Left lung (tissue), 14 donors: Measurements from ENCODE around the gene TMEM60. TPM values are rescaled to one million over a fixed set of nuclear protein-coding genes. Genes with fewer than 3 reads are reported as not detected.

ENCODE experiments used
- ATAC-seq: fragments of 200-7000 bp; cut with Tn5 transposase; one replicate; pipeline ENCODE4 v1.9.1; 2020; ENCODE audit warnings: moderate library complexity
- DNase-seq, 4 donors: peaks; one replicate each; pipeline ENCODE4 v3.0.0-alpha.2; 2013 to 2020
- H3K27ac ChIP-seq, 2 donors: fragments of 200-600 bp; sonication (generic) in 1 of 2; one replicate each; pipeline versions ENCODE4 v1.5.0 to v1.8.0; 2020 to 2021
- H3K27me3 ChIP-seq, 2 donors: fragments of 200-600 bp; sonication (generic) in 1 of 2; one replicate each; pipeline versions ENCODE4 v1.5.0 to v1.8.0; 2020 to 2021
- H3K36me3 ChIP-seq, 2 donors: fragments of 200-600 bp; sonication (generic) in 1 of 2; one replicate each; pipeline versions ENCODE4 v1.5.0 to v1.8.0; 2020 to 2021
- H3K4me1 ChIP-seq, 2 donors: fragments of 200-600 bp; one replicate each; pipeline ENCODE4 v1.8.0; 2021
- H3K4me3 ChIP-seq, 2 donors: fragments of 200-600 bp; sonication (generic) in 1 of 2; one replicate each; pipeline versions ENCODE4 v1.5.0 to v1.8.0; 2020 to 2021; ENCODE audit warnings: mild to moderate bottlenecking in 1 of 2
- H3K9me3 ChIP-seq, 2 donors: fragments of 200-600 bp; sonication (generic) in 1 of 2; one replicate each; pipeline versions ENCODE4 v1.5.0 to v1.8.0; 2020 to 2021
- intact Hi-C, 2 donors: fragments of 100-400 bp; cut with DNase I; formaldehyde crosslinking; loops; one replicate each; pipeline versions ENCODE4 v1.11.2 to v1.14.2; 2022
- long read RNA-seq, 12 donors: library from polyadenylated mRNA in 2 of 12; unstranded in 2 of 12; transcript quantifications; one replicate each; pipeline ENCODE4 v2.0.0 and lab custom pipeline, GENCODE V29; 2019 to 2026
- polyA plus RNA-seq, 6 donors: library from polyadenylated mRNA; unstranded; fragments of 120-200 nt; gene quantifications; one replicate each; pipeline ENCODE4 v1.2.1, GENCODE V29; 2013; ENCODE audit not compliant: insufficient read length in 6 of 6
- total RNA-seq, 2 donors: library from RNA; stranded (reverse); fragmentation: NEBNext Ultra II Directional; extraction: Animal tissue kit (Norgen Biotek cat#: 25700); gene quantifications; one replicate each; pipeline ENCODE4 v1.2.1, GENCODE V29; 2021
- TF ChIP-seq, protein P1 (sequence below), 2 donors: fragments of 200-600 bp; sonication (generic) in 1 of 2; IDR thresholded peaks; one replicate each; pipeline versions ENCODE4 v1.5.0 to v1.8.0; 2021; ENCODE audit warnings: antibody characterized with exemption in 2 of 2
- donor health status: DM: no; HTN: yes; CAD: no.
- donor health status: DM: no; HTN: no; CAD: no.

Gene TMEM60, protein sequence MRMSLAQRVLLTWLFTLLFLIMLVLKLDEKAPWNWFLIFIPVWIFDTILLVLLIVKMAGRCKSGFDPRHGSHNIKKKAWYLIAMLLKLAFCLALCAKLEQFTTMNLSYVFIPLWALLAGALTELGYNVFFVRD
- 10 to 100 TPM; 21.1 to 22.1 TPM for total RNA-seq
- 10 to 100 TPM; 20.2 to 22.8 (median 20.9) TPM for polyA plus RNA-seq
- long read RNA-seq, donor 1, transcript TMEM60-201 (2 exons, 1,023 nt): major isoform, 31 of 47 reads
- long read RNA-seq, donor 1, partial matches to known transcripts: 11 of 47 reads
- long read RNA-seq, donor 1, other reads (novel, unspliced or antisense): 5 of 47 reads
- long read RNA-seq, donor 2, transcript TMEM60-201 (2 exons, 1,023 nt): major isoform, 32 of 32 reads
- long read RNA-seq, donor 2, partial matches to known transcripts: 0 of 32 reads
- long read RNA-seq, donor 2, other reads (novel, unspliced or antisense): 0 of 32 reads
- long read RNA-seq, donor 3, transcript TMEM60-201 (2 exons, 1,023 nt): major isoform, 22 of 22 reads
- long read RNA-seq, donor 3, partial matches to known transcripts: 0 of 22 reads
- long read RNA-seq, donor 3, other reads (novel, unspliced or antisense): 0 of 22 reads
- long read RNA-seq, donor 4, transcript TMEM60-201 (2 exons, 1,023 nt): major isoform, 18 of 18 reads
- long read RNA-seq, donor 4, partial matches to known transcripts: 0 of 18 reads
- long read RNA-seq, donor 4, other reads (novel, unspliced or antisense): 0 of 18 reads
- long read RNA-seq, donor 5, transcript TMEM60-201 (2 exons, 1,023 nt): major isoform, 19 of 19 reads
- long read RNA-seq, donor 5, partial matches to known transcripts: 0 of 19 reads
- long read RNA-seq, donor 5, other reads (novel, unspliced or antisense): 0 of 19 reads
- long read RNA-seq, donor 6, transcript TMEM60-201 (2 exons, 1,023 nt): major isoform, 24 of 118 reads
- long read RNA-seq, donor 6, partial matches to known transcripts: 94 of 118 reads
- long read RNA-seq, donor 6, other reads (novel, unspliced or antisense): 0 of 118 reads
- long read RNA-seq, donor 7, transcript TMEM60-201 (2 exons, 1,023 nt): major isoform, 14 of 14 reads
- long read RNA-seq, donor 7, partial matches to known transcripts: 0 of 14 reads
- long read RNA-seq, donor 7, other reads (novel, unspliced or antisense): 0 of 14 reads
- long read RNA-seq, donor 8, transcript TMEM60-201 (2 exons, 1,023 nt): major isoform, 20 of 20 reads
- long read RNA-seq, donor 8, partial matches to known transcripts: 0 of 20 reads
- long read RNA-seq, donor 8, other reads (novel, unspliced or antisense): 0 of 20 reads
- long read RNA-seq, donor 9: 0 reads
- long read RNA-seq, donor 10, transcript TMEM60-201 (2 exons, 1,023 nt): major isoform, 30 of 32 reads
- long read RNA-seq, donor 10, partial matches to known transcripts: 0 of 32 reads
- long read RNA-seq, donor 10, other reads (novel, unspliced or antisense): 2 of 32 reads
- long read RNA-seq, donor 11, transcript TMEM60-201 (2 exons, 1,023 nt): major isoform, 28 of 78 reads
- long read RNA-seq, donor 11, partial matches to known transcripts: 50 of 78 reads
- long read RNA-seq, donor 11, other reads (novel, unspliced or antisense): 0 of 78 reads
- long read RNA-seq, donor 12, transcript TMEM60-201 (2 exons, 1,023 nt): major isoform, 15 of 36 reads
- long read RNA-seq, donor 12, partial matches to known transcripts: 21 of 36 reads
- long read RNA-seq, donor 12, other reads (novel, unspliced or antisense): 0 of 36 reads

DNA sequence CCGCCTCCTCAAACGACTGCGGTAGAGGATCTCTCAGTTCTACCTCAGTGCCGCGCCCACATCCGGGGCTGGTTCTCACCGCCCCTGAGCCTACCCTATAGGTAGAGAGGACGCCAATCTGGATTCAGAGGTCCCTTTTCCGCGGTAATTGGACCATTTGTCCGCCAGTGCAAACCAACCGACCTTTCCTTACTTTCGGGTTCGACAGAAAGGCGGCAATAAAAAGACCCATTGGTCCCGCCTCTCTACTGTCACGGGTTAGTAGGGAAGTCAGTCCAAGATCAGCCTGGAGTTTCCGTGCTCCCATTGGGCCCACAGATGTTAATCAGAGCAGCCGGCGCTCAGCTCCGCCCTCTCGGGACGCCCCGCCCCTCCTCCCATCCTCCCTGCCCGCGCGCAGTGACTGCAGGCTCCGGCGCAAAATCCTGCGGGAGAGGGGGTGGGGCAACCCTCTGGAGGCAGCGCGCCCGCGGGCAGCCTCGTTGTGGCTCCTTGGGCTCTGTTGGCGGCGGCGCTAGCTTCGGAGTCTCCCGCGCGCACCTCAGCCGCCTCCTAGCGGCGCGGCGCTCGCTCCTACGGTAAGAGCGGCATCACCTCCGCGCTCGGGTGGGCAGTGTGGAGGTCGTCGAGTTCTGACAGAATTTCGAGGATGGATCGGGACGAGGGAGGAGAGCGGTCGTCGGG, at the start of gene TMEM60, which contains the start of gene PHTF2:
Gene TMEM60 (minus strand): TSS at position 41 of the 684 bp plus-strand sequence. CDS start 4,061 bp downstream, outside the sequence.
Gene PHTF2 (plus strand): TSS at position 380 of the 684 bp plus-strand sequence.
- Histone ChIP-seq H3K27ac (peak within 1 kb of the TSS; percentile 89 to 93), H3K36me3 (peaks cover 0 to 6% of the 10 kb centered on the region in 2 donors), H3K9me3 (no peaks in the 10 kb centered on the region), H3K4me3 (peak within 1 kb of the TSS; percentile 86 to 98), H3K4me1 (peaks cover 14 to 54% of the 10 kb centered on the region in 2 donors), H3K27me3 (no peaks in the 10 kb centered on the region)
- TF ChIP-seq, protein P1, sequence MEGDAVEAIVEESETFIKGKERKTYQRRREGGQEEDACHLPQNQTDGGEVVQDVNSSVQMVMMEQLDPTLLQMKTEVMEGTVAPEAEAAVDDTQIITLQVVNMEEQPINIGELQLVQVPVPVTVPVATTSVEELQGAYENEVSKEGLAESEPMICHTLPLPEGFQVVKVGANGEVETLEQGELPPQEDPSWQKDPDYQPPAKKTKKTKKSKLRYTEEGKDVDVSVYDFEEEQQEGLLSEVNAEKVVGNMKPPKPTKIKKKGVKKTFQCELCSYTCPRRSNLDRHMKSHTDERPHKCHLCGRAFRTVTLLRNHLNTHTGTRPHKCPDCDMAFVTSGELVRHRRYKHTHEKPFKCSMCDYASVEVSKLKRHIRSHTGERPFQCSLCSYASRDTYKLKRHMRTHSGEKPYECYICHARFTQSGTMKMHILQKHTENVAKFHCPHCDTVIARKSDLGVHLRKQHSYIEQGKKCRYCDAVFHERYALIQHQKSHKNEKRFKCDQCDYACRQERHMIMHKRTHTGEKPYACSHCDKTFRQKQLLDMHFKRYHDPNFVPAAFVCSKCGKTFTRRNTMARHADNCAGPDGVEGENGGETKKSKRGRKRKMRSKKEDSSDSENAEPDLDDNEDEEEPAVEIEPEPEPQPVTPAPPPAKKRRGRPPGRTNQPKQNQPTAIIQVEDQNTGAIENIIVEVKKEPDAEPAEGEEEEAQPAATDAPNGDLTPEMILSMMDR (IDR thresholded peaks at IDR 0.05): peak; percentile 11 to 24
- ATAC-seq: peak; percentile 94
- DNase-seq: peak; percentile 99
- intact Hi-C loops: no loop called here

DNA sequence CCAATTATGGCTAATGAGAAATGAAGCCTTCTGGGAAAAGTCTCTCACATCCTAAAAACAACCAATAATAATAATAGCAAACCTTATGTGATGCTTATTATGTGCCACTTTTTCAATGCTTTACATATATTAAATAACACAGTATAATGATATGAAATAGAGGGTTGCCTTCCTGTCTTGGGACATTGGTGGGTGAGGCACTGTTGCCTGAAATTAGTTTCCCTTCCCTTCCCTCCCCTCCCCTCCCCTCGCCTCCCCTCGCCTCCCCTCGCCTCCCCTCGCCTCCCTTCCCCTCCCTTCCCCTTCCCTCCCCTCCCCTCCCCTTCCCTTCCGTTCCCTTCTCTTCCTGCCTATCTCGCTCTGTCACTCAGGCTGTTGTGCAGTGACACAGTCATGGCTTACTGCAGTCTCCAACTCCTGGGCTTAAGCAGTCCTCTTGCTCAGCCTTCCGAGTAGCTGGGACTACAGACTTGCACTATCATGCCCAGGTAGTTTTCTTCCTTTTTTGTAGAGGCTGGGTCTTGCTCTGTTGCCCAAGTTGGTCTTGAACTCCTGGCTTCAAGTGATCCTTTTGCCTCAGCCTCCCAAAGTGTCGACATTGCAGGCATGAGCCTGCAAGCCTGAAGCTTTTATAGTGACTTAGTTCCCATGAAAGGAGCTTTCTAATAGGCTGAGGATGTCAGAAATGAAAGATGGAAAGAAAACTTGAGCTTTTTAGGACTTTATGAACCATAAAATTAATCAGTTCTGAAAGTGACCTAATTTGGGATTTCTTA, 48.3 kb upstream of the TMEM60 start:
- Histone ChIP-seq H3K9me3 (no peaks in the 10 kb centered on the region), H3K27ac (no peak overlapping the region), H3K4me1 (no peaks in the 10 kb centered on the region), H3K4me3 (no peak overlapping the region), H3K27me3 (no peaks in the 10 kb centered on the region), H3K36me3 (no peaks in the 10 kb centered on the region)
- no peak for ATAC-seq
- DNase-seq: no peak
- intact Hi-C loops: no loop called here
- TF ChIP-seq, protein P1 (IDR thresholded peaks at IDR 0.05): no peak

DNA sequence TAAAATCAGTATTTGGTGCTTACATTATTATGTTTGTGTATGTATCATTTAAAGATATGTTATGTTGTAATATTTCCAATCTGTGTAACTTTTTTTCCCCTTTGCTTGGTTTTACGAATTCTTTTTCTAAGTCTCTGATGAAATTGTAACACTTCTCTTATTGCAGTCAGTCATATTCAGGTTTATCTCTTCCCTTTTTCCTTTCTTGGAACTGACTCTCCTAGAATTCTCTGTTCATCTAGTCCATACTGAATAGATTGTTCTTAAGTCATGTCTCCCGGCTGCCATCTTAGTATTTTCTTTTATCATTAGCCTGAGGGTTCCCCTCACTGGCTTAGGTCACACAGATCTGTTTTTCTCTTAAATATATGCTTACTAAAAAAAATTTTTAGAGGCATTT, 45.0 kb upstream of the TMEM60 start:
- ATAC-seq (no peak), DNase-seq (no peak)
- H3K27me3 ChIP-seq: no peaks in the 10 kb centered on the region
- no peak overlapping the region for H3K27ac ChIP-seq
- H3K4me3 ChIP-seq: no peak overlapping the region
- no peaks in the 10 kb centered on the region for H3K4me1 ChIP-seq
- no peaks in the 10 kb centered on the region for H3K9me3 ChIP-seq
- intact Hi-C loops: no loop called here
- no peaks in the 10 kb centered on the region for H3K36me3 ChIP-seq
- TF ChIP-seq, protein P1 (IDR thresholded peaks at IDR 0.05): no peak
